Upper lobe of left lung (tissue), 4 donors: ENCODE results near the gene ARHGEF26.

Experiments
- EP300 ChIP-seq, 4 donors: sonication (generic); formaldehyde crosslinking; IDR thresholded peaks; one replicate each; pipeline ENCODE4 v1.5.1; 2017; ENCODE audit warnings: antibody characterized with exemption in 4 of 4, control low read depth in 2 of 4
- POLR2A ChIP-seq, 4 donors: fragments of 450-650 bp; IDR thresholded peaks; one replicate each; pipeline ENCODE4 v1.5.1; 2016 to 2017; ENCODE audit warnings: antibody characterized with exemption in 4 of 4, mild to moderate bottlenecking in 2 of 4
- POLR2AphosphoS5 ChIP-seq, 2 donors: sonication (generic); formaldehyde crosslinking; IDR thresholded peaks; one replicate each; pipeline ENCODE4 v1.5.1; 2017; ENCODE audit warnings: antibody characterized with exemption in 2 of 2
- TF ChIP-seq, protein P1 (sequence below), 6 experiments: fragments of 450-650 bp in 4 of 6; fragments of 200-600 bp in 2 of 6; sonication (generic) in 2 of 6; IDR thresholded peaks; one replicate each; pipeline ENCODE4 v1.5.1; 2016 to 2019; ENCODE audit warnings: antibody characterized with exemption in 6 of 6

GRCh38 chr3:154195620-154196356, 74.6 kb downstream of the ARHGEF26 start:
- TF ChIP-seq, protein P1, sequence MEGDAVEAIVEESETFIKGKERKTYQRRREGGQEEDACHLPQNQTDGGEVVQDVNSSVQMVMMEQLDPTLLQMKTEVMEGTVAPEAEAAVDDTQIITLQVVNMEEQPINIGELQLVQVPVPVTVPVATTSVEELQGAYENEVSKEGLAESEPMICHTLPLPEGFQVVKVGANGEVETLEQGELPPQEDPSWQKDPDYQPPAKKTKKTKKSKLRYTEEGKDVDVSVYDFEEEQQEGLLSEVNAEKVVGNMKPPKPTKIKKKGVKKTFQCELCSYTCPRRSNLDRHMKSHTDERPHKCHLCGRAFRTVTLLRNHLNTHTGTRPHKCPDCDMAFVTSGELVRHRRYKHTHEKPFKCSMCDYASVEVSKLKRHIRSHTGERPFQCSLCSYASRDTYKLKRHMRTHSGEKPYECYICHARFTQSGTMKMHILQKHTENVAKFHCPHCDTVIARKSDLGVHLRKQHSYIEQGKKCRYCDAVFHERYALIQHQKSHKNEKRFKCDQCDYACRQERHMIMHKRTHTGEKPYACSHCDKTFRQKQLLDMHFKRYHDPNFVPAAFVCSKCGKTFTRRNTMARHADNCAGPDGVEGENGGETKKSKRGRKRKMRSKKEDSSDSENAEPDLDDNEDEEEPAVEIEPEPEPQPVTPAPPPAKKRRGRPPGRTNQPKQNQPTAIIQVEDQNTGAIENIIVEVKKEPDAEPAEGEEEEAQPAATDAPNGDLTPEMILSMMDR (IDR thresholded peaks at IDR 0.05), result no peak
- TF ChIP-seq POLR2A (IDR thresholded peaks at IDR 0.05) (no peak), POLR2AphosphoS5 (IDR thresholded peaks at IDR 0.05) (no peak), EP300 (IDR thresholded peaks at IDR 0.05) (no peak)
